Measurements from ENCODE around the gene DCTD.

- peak in 1 of 2 donors; percentile 26 for TF ChIP-seq CTCF (conservative IDR thresholded peaks at IDR 0.05 in 1 of 2, IDR thresholded peaks at IDR 0.05 in 1 of 2; ENCODE audit: low read depth in 1 of 2, low read length in 2 of 2)
- no peak for TF ChIP-seq EZH2 (IDR thresholded peaks at IDR 0.05; ENCODE audit: low read length, missing control alignments)
Measured at GRCh38 chr4:182928061-182928460, 10.9 kb upstream of the DCTD start.

Measured in fibroblast of lung (primary cell).